GM19025 (cell line): ENCODE data around the gene ASAP2.

Experiments
- ATAC-seq: cut with Tn5 transposase; IDR thresholded peaks from one replicate; pipeline ENCODE4 v1.9.1; 2021; ENCODE audit warnings: mild to moderate bottlenecking, low read depth, moderate library complexity; ENCODE audit not compliant: unreplicated experiment

Gene ASAP2

DNA sequence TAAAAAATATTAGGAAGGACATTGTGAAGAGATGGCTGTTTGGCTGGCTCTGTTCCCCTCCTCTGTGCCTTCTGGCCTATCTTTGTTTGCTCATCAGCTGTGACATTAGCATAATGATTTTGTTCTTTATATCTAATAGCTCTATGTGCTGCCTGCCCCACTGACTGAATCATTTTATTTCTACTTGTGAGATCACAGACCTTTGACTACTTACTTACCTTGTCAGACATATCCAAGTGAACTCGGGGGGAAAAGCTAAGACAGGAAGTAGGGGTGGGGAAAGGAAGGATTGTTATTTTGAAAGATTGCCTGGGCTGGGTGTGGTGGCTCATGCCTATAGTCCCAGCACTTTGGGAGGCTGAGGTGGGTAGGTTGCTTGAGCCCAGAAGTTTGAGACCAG is 104.2 kb downstream of the ASAP2 start:
- ATAC-seq, result no peak

- ATAC-seq, result no peak
Measured at GRCh38 chr2:9311488-9311887, 104.9 kb downstream of the ASAP2 start.

GRCh38 chr2:9312591-9312990 is 106.0 kb downstream of the ASAP2 start:
- no peak for ATAC-seq

DNA sequence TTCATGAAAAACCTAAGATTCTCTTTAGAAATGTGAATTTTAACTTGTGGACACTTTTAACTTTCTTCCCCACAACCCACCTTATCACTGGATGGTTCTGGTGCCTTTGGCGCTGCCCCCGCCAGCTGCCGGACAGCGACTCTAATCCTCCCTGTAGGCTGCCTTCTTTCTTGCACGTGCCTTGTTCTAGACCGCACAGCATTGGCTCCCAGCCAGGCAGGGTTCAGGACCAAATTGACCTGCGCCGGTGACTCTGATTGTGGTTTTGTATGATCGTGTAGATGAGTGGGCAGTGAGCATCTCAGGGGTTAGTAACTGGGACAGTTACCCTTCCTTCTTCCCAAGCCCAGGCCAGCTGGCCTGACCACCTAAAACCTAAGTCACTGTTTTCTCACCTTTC is 106.8 kb downstream of the ASAP2 start:
- no peak for ATAC-seq

DNA sequence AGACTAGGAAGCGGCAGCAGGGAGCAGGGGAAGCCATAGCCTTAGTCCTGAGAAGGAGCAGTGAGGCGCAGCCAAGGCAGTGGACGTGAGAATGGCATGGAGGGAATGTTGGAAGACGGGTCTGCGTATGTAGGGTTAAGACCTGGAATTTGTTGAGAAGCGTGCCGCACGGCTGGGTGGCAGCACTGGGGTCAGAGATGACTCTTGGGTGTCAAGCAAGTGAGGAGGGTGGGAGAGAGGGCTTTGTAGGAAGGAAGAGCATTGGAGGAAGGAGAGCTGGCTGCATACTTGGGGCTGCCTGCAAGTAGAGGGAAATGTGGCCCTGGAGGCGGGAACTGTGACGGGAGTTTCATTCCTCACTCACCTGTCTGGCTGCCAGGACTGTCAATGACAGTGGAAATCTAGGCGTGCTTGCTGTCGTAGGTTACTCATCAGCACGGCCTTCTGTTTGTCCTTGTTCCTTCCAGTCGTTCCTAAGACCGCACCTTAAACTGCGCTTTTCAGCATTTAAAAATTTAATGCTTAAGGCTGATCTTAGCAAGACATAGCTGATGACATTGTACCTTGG is 108.8 kb downstream of the ASAP2 start:
- ATAC-seq, result no peak

DNA sequence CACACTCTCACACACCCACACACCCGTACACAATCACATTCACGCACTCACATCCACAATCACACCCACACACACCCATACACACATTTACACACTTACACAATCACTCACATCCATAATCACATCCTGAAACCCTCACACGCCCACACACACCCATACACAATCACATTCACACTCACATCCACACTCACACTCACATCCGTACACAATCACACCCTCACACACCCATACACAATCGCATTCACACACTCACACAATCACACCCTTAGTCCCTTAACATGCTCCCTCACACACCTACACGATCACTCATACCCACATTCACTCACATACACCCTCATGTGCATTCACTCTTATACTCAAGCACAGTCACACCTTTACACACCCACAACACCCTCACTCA is 110.9 kb downstream of the ASAP2 start:
- no peak for ATAC-seq

DNA sequence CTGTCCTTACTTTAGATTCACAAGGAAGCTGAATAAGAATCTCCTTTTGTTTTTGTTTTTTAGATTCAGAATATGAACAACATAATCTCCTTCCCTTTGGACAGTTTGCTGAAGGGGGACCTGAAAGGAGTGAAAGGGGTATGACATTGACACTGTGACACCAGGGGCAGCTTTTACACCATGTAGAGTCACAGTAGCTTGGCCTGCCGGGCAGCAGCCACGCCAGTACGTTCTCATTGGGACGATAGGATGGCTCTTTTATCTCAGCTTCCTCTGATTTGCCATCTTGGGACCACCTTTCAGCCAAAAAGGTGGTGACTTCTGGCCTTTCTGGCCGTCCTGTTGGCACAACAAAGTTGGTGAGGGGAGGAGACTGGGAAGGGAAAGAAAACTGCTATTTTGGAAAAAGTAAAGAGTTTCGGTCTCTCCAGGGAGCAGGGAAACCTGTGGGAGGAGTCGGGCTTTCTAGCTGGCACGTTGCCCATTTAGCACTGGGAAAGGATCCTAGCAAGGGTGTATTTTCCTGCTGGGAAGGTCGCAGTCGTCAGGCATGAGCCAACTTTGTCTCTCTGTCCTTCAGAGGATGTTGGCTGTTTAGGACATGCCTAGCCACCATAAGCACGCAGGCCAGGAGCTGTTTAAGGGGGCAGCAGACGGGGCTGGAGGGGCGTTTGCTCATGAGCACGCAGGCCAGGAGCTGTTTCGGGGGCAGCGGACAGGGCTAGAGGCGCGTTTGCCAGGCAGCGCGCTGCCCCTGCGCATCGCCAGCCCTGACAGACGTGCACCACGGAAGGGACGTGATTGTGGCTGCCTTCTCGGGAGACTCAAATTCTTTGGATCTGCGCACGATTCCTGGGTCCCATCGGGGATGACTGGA is 112.1 kb downstream of the ASAP2 start:
- no peak for ATAC-seq

DNA sequence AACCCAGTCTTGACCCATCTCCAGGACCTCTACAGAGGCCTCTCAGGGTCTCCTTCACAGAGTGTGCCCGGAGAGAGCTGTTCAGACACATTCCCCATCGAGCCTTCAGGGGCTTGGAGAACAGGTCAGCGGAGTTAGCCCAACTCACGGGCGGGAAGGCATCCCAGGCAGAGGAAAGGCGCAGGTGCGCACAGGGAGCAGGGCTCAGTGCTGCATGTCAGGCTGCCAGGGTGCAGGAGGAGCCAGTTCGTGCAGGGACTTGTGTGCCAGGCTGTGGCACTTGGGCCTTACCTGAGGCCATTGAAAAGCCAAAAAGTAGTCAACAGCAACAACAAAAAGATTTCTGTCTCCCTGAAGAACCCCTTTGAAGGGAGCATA is 112.7 kb downstream of the ASAP2 start:
- no peak for ATAC-seq

GRCh38 chr2:9322576-9322975 is 116.0 kb downstream of the ASAP2 start:
- ATAC-seq, result no peak

GRCh38 chr2:9325428-9325827 is 118.8 kb downstream of the ASAP2 start:
- no peak for ATAC-seq

DNA sequence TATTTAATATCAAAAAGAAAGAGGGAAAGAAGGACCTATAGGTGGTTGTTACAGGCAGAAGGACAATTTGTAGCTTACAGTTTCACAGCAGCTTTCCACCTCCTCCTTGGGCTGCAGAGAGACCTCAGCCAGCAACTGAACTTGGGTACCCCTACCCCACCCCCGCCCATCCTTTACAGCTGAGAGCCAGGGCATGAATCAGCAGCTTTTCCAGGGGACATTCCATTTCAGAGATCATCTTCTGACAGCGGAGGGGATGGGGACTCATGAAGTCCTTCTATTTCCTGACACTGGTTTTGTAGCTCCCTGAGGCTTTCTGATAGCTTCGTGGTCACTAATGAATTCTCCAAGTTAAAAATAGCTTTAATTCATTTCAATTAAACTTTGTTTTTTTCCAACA is 120.4 kb downstream of the ASAP2 start:
- no peak for ATAC-seq

DNA sequence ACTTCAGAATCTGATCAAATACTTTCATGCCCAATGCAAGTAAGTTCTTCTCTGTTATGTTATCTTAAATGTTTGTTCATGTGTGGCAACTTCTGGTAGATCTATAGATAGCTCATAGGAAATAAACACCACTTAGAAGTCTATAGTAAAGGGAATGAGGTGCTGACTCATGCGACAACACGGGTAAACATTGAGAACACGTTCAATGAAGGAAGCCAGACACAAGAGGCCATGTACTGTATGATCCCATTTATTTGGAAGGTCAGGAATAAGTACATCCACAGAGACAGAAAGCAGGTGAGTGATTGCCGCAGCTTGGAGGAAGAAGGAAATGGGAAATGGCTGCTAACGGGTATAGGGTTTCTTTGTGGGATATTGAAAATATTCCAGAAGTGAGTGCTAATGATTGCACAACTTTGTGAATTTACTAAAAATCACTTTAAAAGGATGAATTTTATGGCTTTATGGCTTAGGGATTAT is 121.3 kb downstream of the ASAP2 start:
- no peak for ATAC-seq

GRCh38 chr2:9328931-9329330 is 122.3 kb downstream of the ASAP2 start:
- ATAC-seq, result no peak

DNA sequence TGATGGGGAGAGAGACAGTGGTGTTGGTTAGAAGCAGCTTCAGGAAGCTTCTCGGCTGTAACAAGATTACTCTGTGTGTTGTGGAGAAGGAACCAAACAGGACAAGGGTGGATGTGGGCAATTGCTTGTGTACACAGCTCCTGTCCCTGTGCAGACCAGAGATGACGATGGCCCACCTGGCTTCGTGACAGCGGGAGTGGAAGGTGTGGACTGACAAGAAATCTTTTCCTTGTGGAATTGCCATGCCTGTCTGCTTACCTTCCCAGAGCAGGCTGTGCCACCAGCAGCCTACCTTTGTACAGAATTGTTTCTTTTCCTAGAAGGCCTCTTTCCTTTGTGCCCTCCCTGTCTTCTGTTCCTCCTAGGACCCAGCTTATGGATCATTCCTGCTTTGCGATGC is 122.9 kb downstream of the ASAP2 start:
- ATAC-seq, result no peak

DNA sequence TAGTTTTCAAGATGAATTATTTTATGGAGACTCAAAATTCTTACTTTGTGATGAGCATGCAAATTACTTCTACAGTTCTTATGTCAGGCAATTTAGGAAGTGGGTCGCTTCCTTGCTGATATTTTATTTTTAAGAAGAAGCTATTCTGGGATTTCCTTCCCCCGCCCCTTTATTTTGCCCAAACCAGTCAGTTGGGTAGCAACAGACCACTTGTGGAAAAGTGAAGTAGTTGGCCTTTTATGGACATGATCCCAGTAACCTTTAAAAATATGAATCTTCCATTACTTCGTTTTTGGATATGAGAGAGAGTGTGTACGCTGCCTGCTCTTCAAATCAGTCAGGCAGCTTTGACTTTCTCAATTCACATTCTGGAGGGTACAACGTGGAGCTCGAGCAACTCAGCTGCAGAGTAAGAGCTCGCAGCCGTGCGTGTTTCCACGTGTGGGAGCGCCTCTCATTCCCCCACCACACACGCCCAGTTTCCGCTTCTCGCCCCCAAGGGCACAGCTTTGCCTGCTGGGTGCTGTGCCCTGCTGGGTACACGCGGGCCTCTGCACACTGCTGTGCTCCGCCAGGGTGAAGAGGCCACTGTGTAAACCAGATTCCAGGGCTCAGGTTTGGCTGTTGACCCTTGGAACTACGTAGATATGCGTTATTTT is 124.1 kb downstream of the ASAP2 start:
- no peak for ATAC-seq

GRCh38 chr2:9331704-9332103 is 125.1 kb downstream of the ASAP2 start:
- ATAC-seq, result no peak

DNA sequence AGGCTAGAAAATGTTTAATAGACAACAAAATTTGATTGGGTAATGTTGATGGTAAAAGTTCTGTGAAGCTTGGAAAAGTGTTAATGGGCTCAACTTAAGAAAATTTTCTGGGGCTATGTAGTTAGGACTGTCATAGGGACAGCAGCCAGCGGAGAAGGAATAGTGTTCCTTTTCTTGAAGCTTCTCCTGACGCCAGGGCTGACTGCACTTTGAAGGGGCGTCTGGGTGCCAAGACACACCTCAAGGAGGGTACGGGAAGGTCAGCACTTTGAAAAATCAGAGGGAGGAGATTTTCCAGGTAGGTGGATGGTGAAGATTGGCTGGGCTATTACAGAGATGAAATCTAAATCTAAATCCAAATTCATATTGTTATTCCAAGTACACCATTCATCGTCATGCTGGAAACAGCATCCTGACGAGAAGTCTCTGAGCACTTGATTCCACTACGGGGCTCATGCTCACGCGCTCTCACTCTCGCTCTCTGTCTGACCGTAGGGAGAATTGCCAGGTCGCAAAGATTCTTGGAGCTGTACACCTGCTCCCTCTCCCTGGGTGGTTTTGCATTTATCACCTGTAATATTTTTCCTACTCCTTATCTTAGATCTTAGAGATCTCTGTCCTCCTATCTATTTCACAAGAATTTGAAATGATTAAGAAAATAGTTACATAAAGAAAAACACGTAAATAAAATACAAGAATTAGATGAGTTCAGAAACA is 125.7 kb downstream of the ASAP2 start:
- ATAC-seq, result no peak

DNA sequence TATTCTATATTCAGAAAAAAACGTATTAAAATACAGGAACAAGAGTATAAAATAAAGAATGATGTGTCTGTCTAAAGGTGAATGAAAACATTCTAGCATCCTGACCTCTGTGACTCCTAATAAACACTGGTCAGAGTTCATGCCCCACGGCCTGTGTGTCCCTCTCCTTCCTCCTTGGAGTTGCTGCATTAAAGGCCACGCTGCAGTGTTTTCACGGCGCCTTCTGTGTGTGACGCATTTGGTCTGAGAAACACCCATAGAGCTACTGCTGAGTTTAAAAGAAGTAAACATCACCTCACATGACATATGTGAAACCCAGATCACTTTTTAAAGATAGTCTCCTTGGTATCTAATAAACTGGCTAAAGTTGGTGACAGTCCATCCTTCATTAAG is 126.2 kb downstream of the ASAP2 start:
- ATAC-seq, result no peak

GRCh38 chr2:9333591-9334171 is 127.1 kb downstream of the ASAP2 start:
- no peak for ATAC-seq

DNA sequence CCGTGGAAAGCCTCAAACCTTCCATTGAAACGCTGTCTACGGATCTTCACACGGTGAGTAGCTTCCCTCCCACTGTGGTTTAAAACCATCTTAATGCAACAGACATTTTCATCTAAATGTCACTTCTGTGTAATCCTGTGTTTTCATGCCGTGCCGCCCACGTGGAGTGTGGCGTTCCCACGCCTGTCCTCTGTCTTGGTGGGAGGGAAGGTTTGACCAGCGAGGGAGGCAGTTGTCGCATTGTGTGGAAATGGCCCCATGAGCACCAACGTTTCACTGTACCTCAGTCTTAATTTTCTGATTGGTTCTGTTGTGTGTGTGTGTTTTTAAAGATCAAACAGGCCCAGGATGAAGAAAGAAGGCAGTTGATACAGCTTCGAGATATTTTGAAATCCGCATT is 128.1 kb downstream of the ASAP2 start:
- ATAC-seq, result no peak
